Measurements from ENCODE around the gene PRKCZ.
A peak's percentile ranks its signal among the peaks of the same experiment; 100 is the strongest.

PRKCZ gene

DNA sequence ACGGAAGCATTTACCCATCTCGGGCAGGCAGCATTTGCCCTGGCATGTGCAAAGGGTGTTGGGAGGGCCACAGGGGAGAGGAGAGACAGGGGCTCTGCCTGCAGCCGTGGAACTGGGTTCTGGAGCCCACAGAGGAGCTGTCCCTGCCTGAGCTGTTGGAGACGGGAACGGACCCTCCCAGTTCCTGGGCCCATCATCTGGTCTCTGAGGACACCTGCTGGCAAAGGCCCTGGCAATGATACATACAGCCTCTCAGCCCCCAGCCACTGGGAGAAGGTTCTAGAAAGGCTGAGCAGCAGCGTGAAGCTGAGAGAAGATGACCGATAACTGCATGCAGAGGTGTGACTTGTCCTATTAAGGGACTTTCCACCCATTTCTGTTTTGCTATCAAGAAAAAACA, 113.0 kb downstream of the PRKCZ start:
- no peak for DNase-seq

DNA sequence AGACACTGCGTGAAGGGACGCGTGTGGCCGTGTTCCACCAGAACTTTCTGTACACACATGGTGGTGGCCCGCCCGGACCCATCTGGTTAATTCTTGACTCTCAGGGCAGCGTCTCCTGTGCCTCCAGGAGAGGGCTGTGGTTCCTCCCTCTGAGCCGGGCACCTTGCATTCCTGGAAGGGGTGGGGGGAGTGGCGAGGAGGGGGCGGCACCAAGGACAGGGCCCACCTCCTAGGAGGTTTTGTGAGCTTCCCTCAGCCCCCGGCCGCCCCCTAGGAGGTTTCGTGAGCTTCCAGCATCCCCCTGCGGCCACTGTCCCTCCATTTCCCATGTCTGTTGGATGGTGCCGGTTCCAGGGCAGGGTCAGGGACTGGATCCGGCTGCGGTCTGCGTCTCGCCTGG, 115.4 kb downstream of the PRKCZ start:
- no peak for DNase-seq

DNA sequence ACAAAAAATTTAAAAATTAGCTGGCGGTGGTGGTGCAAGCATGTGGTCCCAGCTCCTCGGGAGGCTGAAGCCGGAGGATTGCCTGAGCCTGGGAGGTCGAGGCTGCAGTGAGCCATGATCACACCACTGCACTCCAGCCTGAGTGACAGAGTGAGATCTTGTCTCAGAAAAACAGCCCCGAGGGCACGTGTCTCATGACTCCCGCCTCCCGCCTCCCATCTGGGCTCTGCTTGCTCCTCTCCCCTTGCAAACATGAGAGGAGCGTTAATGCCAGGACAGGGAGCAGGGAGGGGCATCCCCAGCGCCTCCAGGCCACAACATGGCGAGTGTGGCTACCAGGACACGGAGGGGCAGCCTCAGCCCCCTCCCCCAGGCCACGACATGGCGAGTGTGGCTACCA, 116.0 kb downstream of the PRKCZ start:
- no peak for DNase-seq

DNA sequence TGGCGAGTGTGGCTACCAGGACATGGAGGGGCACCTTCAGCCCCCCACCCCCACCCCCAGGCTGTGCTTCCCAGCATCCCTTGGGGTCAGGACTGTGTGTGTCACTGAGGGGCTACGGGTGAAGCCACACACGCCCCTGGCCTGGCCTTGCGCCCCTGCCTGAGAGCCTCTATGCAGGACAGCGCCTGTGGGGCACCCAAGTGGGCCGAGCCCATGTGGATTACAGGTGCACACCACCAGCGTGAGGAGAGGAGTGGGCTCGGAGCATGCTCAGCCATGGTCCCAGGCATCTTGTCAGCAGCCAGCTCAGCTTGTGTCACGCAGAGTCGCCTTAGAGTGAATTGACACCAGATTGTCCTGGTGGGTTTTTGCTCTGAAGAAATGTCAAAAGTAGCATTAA, 116.5 kb downstream of the PRKCZ start:
- no peak for DNase-seq

DNA sequence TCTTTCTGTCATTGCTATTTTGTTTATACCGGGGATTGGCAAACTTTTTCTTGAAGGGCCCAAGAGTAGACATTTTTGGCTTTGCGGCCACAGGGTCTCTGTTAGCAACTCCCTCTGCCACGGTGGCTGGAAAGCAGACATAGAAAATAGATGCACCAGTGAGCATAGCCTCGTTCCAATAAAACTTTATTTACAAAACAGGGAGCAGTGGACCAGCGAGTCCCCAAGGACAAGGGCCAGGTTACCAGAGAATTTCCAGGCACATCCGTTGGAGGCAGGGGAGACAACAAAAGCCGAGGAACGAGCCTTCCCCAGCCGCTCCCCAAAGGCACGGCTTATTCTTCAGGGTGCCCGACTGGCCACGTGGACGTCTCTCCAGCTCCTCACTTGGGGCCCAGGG, 117.9 kb downstream of the PRKCZ start:
- no peak for DNase-seq

DNA sequence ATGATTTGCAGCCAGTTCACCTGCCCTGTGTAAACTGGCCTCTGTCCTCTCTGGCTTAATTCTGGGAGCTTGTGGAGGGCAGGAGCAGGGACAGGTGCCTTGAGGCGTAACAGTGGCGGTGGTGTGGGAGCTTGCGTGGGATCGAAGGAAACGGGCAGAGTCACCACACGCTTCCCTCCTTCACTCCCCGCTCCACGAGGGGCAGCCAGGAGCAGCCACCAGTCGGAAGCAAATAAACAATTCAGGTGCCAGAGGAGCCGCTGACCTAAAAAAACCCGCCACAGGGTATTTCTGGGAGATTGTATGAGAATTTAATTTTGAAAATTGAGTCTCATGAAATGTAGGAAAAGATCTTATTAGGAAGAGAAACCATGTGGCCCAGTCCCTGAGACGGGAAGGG, 118.3 kb downstream of the PRKCZ start:
- no peak for DNase-seq

DNA sequence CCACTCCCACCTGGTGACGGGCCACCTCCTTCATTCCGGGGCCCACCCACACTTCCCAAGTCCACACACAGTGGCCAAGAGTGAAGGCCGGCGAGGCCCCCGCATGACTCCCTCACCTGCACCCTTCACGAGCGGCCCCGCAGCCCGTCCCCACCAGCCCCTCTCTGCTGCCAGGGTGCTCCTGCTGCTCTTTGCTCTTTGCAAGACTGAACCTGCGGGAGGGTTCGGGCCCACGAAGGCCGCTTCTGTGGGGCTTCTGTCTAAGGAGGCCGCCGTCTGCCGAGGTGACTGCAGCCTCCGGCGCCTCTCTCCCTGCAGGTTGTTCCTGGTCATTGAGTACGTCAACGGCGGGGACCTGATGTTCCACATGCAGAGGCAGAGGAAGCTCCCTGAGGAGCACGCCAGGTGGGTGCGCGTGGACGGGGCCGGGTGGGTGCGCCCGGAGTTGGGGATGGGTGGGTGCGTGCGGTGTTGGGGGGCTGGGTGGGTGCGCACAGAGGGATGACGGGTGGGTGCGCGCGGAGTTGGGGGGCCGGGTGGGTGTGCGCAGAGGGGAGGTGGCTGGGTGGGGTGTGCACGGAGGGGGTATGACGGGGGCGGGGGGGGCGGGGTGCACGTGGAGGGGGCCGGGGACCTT, 119.1 kb downstream of the PRKCZ start:
- DNase-seq: no peak

DNA sequence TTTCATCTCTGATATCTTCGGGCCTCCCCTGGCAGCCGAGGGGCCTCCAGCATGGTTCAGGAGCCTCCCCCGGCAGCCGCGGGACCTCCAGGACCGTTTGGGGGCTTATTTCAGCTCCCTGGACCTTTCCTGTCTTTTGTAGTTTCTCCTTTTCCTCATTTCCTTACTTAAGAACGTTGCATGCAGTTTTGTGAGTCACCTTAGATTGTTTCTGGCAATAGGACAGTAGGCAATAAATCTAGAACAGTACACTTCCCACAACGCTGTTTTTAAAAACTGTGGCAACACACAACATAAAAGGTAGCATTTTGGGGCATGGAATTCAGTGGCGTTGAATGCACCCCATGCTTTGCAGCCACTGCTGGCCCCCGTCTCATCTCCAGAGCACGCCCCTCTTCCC, 120.0 kb downstream of the PRKCZ start:
- no peak for DNase-seq

DNA sequence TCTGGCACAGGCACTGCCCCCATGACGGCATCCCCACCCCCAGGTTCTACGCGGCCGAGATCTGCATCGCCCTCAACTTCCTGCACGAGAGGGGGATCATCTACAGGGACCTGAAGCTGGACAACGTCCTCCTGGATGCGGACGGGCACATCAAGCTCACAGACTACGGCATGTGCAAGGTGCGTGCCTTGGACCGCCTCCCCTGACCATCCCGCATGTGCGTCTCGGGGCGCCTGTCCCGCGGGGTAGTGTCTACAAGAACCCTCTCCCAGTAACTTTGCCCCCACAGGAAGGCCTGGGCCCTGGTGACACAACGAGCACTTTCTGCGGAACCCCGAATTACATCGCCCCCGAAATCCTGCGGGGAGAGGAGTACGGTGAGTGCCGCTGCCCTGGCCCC, 121.8 kb downstream of the PRKCZ start:
- no peak for DNase-seq

DNA sequence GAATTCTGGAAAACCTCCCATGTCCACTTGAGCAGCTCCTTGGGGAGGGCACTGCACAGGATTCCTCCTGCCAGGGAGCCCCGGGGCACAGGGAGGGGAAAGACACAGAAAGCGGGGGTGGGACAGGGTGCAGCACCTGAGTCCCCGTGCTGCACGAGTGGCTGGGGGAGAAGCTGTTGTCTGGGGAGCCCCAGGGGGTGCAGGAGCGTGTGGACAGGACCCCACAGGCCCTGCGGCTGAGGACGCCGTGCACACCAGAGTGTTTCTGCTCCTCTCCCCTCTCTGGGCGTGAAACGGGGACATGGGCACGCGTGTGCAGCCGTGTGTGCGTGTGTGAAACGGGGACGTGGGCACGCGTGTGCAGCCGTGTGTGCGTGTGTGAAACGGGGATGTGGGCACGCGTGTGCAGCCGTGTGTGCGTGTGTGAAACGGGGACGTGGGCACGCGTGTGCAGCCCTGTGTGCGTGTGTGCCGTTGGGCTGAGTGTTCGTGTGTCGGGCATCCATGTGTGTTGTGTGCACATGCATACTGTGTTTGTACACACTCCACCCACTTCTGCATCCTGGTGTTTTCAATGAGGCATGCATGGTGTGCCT, 122.4 kb downstream of the PRKCZ start:
- DNase-seq: no peak

DNA sequence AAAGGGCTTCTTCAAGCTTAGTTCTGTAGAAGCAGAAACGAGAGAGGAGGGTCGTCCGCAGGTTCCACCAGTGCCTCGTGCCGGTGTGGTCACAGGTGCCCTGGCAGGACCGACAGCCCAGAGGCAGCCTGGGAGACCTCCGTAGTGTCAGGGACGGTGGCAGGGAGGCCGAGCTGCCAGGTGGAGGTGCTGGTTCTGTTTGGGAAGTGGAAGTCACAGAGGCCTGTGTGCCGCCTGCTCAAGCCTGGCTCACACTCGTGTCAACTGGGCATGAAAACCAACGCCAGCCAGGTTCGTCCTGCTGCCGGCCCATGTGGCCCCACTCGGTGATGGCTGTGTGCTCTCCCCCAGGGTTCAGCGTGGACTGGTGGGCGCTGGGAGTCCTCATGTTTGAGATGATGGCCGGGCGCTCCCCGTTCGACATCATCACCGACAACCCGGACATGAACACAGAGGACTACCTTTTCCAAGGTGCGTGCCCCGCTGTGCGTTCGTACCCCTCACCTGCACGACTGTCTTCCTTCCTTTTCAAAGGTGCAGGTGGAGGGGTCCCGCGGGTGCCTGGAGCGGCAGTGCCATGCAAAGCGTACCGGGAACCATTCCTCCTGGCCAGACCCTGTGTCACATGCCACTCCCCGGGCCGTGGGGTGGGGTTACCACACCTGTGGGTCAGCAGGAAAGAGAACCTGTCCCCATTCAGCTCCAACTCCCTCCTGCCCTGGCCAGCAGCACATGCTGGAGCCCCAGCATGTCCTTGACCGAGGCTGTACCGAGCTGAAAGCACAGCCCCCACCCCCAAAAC, 123.5 kb downstream of the PRKCZ start:
- no peak for DNase-seq

DNA sequence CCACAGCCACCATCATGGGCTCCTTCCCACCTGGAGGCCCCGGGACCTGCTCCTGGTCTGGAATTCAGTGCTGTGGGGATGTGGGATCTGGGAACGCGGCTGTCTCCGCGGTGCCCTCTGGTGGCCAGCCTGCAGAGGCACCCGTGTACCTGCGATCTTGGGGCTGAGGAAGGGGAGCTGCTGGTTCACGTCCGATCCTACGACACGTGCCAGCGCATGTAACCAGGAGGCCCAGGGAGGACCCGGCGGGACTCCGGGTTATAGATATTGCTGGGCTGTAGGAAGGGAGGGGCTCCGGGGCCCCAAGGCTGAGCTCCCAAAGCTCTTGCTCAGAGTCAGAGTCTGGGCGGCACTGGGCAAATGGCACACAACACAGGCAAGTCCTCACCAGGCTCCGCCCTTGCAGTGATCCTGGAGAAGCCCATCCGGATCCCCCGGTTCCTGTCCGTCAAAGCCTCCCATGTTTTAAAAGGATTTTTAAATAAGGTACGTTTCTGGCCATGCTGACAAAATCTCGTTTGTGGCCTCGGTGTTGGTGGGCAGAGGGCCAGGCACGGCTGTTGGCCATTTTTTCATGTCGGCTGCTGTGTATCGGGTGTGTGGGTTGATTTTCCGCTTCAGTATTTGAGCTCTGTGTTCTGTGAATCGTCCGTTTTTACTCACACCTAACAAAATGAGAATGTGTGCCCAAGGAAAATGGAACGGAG, 124.3 kb downstream of the PRKCZ start:
- DNase-seq: peak in 1 of 2 experiments; percentile 51

DNA sequence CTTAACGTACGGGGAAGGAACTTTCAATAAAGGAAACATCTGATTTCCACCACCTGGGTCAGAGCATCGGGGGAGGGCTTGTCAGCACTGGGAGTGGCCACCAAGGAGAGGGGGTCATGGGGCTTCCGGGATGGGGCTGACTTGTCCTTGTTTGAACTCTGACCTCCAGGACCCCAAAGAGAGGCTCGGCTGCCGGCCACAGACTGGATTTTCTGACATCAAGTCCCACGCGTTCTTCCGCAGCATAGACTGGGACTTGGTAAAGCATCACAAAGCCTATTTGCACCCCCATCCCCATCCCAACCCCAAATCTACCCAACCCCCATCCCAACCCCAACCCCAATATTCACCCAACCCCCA, 124.8 kb downstream of the PRKCZ start:
- no peak for DNase-seq

DNA sequence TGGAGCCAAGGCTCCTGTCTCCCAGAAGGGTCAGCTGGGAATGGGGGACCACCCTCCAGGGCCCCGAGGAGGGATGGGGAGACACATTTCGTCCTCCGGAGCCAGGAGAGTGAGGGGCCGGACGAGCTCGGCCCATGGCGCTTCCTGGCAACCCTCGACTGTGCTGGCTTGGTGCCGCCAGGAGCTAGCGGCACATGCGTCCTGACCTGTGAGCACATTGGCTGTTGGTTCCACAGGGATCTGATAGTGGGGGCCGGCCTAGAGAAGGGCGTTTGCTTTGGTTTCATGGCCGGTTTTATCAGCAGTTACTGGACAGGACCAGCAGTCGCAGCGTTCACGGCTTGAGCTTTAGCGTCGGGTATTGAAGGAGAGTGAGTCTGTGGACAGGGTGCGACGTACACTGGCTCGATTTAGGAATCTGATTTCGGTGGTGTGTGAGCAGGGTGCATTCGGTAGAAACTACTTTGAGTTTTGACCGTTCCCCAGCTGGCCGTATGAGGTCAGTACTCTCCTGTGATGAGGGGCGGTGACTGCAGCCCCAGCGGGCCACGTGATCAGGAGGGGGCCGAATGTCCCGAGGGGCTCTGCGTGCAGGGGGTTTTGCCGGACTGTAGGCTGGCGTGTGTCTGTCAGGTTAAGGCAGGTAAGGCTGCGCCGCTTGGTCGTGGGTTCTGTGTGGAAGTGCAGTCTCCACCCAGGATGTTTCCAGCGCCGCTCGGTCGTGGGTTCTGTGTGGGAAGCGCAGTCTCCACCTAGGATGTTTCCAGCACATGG, 125.7 kb downstream of the PRKCZ start:
- DNase-seq: no peak

DNA sequence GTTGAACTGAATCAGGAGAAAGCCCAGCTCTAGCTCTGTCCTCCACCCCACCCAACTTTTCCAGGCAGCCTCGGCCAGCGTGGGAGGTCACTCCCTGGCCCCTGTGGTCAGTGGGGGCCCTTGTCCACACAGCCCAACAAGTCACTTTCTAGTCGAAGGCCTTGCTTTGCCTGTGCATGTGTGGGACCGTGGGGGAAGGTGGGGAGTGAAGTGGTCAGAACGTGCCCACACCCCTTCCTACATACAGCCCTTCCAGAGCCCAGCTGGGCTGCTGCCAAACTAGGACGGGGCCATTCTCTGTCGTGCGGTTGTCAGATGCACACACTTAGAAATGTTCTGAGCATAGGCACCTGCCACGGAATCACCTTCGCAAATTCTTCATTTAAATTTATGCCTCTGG, 126.4 kb downstream of the PRKCZ start:
- DNase-seq: no peak

DNA sequence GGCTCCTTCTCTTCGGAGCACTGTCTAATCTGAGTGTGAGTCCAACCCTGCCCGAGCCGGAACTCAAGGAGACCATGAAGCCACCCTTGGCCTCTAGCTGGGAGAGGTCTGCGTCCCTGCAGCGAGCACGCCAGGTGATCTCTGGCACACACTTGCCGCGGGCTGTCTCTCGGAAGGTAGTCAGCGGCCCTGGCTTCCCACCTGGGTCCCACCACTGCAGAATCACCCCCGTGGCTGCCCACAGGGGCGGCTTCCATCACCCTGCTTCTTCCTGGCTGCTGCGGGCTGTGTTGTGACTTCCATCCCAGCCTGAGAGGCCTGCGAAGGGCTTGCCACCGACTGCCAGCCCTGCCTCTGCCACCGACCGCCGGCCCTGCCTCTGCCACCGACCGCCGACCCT, 127.3 kb downstream of the PRKCZ start:
- DNase-seq: no peak

DNA sequence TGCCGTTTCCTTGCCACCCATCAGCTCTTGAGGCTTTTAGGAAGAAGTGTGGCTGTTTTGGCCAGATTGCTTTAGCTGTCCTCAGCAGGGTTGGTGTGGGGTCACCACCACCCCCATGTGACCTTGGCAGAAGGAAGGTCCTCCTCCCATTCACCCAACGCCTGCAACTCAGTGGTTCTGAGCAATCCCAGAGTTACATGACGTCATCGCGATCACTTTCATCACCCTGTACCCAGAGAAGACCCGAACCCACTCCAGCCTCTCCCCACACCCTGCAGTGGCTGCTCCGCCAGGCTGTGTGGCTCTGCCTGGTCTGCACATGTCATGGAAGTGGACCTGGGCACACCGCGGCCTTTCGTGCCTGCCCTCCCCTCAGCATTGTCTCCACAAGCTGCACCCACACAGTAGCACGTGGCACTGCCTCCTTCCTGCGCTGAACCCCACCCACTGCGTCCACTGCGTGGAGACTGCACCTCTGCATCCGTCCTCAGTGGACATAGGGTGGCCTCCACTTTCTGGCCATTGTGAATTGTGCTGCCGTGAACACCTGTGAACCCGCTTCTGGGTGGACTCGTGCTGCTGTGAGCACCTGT, 127.8 kb downstream of the PRKCZ start:
- no peak for DNase-seq

DNA sequence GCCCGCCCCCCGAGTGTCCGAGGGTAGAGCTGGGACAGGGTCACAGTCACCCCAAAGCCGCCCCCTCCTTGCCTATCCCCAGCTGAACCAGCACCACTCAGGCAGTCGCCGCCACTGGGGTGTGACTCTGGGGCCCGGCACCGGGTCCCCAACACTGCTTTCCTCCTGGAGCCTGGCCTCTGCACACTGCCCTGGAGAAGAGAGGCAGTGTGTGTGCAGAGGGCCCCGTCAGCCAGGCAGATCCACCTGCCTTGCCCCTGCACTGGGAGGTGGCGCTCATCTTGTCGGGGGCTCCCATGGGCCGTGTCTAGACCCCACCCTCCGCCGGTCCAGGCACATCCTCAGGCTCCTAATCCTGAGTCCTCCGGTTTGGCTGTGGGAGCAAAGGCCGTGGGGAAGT, 128.7 kb downstream of the PRKCZ start:
- DNase-seq: no peak

DNA sequence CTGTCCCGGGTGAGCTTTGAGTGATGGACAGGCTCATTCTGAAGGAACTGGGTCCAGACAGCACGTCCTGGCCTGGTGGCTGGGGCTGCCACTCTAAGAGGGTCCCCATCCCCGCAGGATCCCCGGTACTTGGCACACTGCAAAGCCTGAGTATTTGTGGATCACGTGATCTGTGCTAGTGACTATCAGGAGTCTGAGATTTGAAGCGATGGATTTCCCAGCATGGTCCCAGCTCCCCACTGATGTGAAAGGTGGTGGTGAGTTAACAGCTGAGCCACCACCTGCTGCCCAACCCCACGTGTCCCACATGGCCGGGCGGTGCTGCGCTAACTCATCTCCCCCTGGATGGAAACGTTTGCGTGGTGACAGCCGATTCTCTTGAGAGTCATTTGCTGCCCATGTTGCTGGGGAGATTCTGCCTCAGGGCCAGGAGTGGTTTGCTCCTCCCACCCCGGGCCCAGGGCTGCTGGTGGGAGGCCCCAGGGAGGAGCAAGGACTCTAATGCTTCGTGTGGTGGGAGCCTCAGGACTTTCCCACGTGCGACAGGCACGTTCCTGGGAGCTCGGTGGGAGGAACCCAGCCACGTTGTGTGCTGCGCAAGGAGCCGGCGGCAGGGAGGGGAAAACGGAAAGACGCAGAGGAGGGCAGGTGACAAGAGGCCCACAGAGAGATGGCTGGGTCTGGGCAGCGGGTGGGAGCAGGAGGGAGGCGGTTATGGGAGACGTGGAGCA, 129.2 kb downstream of the PRKCZ start:
- DNase-seq: peak in 1 of 2 experiments; percentile 47

DNA sequence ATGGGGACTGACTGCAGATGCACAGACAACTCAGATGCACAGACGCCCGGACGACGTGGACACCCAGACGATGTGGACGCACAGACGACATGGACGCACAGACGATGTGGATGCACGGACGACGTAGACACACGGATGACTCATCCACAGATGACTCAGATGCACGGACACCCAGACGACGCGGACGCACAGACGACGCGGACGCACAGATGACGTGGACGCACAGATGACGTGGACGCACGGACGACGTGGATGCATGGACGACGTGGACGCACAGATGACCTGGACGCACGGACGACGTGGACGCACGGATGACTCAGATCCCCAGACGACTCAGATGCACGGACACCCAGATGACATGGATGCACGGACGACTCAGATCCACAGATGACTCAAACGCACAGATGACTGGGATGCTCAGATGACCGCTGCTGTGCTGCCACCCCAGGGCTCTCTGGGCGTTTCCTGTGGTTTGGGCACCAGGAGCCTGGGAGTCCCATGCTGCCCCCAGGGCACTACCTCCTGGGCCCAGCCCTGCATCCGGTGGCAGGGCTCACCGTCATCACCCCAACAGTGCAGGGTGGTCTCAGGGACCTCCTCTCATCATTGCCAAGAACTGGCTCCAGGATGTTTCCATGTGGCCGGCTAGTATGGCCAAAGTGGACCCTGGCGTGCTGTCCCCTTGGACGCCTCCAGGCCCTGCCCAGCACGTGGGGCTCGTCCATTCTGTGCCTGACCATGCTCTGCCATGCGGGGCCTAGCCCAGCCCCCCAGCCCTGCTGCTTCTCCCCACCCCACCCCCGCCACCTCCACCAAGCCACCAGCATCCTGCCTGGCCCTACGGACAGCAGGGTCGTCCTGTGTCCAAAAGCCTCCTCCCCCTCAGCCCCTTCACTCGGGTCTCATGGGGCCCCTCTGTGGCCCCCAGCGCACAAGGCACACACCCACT, 130.4 kb downstream of the PRKCZ start:
- DNase-seq: no peak

DNA sequence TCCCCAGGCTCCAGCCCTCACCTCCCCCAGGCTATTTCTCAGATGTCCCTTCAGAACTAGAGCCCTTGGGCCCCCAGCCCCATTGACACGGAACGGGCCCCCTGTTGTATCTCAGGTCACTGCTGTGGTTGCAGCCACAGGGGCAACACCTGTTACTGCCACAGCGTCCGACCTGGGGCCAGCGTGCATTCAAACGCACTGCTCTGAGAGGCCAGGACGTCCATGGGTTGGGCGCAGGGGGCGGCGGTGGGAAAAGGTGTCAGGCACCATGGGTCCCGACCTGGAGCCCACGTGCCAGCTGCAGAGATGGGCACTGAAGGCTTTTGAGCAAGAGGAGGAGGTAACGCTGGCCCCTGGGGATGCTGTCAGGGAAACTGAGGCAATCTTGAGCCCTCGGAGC, 131.1 kb downstream of the PRKCZ start:
- no peak for DNase-seq
